DOHH2 (cell line): ENCODE data around the gene MYOZ3.

Source experiments
- H3F3A ChIP-seq: fragments of 200-600 bp; sonication (generic), shearing (Covaris generic); 2 replicates; pipeline ENCODE4 v1.6.0; 2016; ENCODE audit warnings: antibody characterized with exemption, mild to moderate bottlenecking; ENCODE audit not compliant: control insufficient read depth, insufficient read depth
- H3K27ac ChIP-seq: fragments of 200-600 bp; sonication (generic); 2 replicates; pipeline ENCODE4 v1.5.1; 2014; ENCODE audit warnings: low read depth, mild to moderate bottlenecking, low read length, moderate library complexity
- H3K27me3 ChIP-seq: fragments of 200-600 bp; sonication (generic); 2 replicates; pipeline ENCODE4 v1.6.1; 2014; ENCODE audit warnings: mild to moderate bottlenecking, low read length, mixed read lengths; ENCODE audit not compliant: control insufficient read depth
- H3K36me3 ChIP-seq: fragments of 200-600 bp; sonication (generic); 2 replicates; pipeline ENCODE4 v1.6.1; 2014; ENCODE audit warnings: mild to moderate bottlenecking, low read length, moderate library complexity, mixed read lengths; ENCODE audit not compliant: control insufficient read depth
- H3K4me1 ChIP-seq: fragments of 200-600 bp; sonication (generic); 2 replicates; pipeline ENCODE4 v1.6.1; 2014; ENCODE audit warnings: mild to moderate bottlenecking, low read length, mixed read lengths; ENCODE audit not compliant: control insufficient read depth
- H3K4me2 ChIP-seq: fragments of 200-600 bp; sonication (generic); 2 replicates; pipeline ENCODE4 v1.6.0; 2014; ENCODE audit warnings: mild to moderate bottlenecking, low read length, moderate library complexity
- H3K4me3 ChIP-seq: fragments of 200-600 bp; sonication (generic); 2 replicates; pipeline ENCODE4 v1.5.1; 2014; ENCODE audit warnings: mild to moderate bottlenecking, low read length, mixed read lengths
- H3K79me2 ChIP-seq: fragments of 200-600 bp; sonication (generic); 2 replicates; pipeline ENCODE4 v1.6.1; 2014; ENCODE audit warnings: mild to moderate bottlenecking, low read length, mixed read lengths; ENCODE audit not compliant: control insufficient read depth
- H3K9me2 ChIP-seq: fragments of 200-600 bp; sonication (generic); replicated peaks from 2 replicates; pipeline ENCODE4 v1.6.1; 2014; ENCODE audit warnings: mild to moderate bottlenecking, low read length, mixed read lengths; ENCODE audit not compliant: control insufficient read depth
- H3K9me3 ChIP-seq: fragments of 200-600 bp; sonication (generic); 2 replicates; pipeline ENCODE4 v1.6.1; 2014; ENCODE audit warnings: antibody characterized with exemption, low read length, mixed read lengths; ENCODE audit not compliant: control insufficient read depth, insufficient read depth
- H4K20me1 ChIP-seq: fragments of 200-600 bp; sonication (generic); 2 replicates; pipeline ENCODE4 v1.6.0; 2014; ENCODE audit warnings: low read depth, mild to moderate bottlenecking, antibody characterized with exemption, low read length, moderate library complexity; ENCODE audit not compliant: control insufficient read depth, insufficient read depth
- CTCF ChIP-seq: fragments of 200-600 bp; sonication (generic); IDR thresholded peaks from one replicate; pipeline ENCODE4 v1.5.1; 2014; ENCODE audit warnings: antibody characterized with exemption, mild to moderate bottlenecking, low read depth, low read length; ENCODE audit not compliant: poor library complexity, severe bottlenecking
- EZH2phosphoT487 ChIP-seq: fragments of 200-600 bp; sonication (generic); IDR thresholded peaks from 2 replicates; pipeline ENCODE4 v1.6.1; 2017; ENCODE audit warnings: borderline replicate concordance, mild to moderate bottlenecking, antibody characterized with exemption, low read length, moderate library complexity, mixed read lengths

MYOZ3 gene

GRCh38 chr5:150641824-150642566 lies 19.1 kb upstream of the MYOZ3 start:
- H4K20me1 ChIP-seq, result no peaks in the 10 kb centered on the region
- peaks cover 39% of the 10 kb centered on the region for H3K27me3 ChIP-seq
- no peaks in the 10 kb centered on the region for H3K79me2 ChIP-seq
- no peak overlapping the region for H3K4me3 ChIP-seq
- H3K27ac ChIP-seq, result no peak overlapping the region
- no peak overlapping the region for H3K4me2 ChIP-seq
- H3K9me2 ChIP-seq, result no peaks in the 10 kb centered on the region
- no peaks in the 10 kb centered on the region for H3F3A ChIP-seq
- H3K9me3 ChIP-seq, result no peaks in the 10 kb centered on the region
- no peaks in the 10 kb centered on the region for H3K36me3 ChIP-seq
- no peak for TF ChIP-seq CTCF
- no peak for TF ChIP-seq EZH2phosphoT487
- no peaks in the 10 kb centered on the region for H3K4me1 ChIP-seq

DNA sequence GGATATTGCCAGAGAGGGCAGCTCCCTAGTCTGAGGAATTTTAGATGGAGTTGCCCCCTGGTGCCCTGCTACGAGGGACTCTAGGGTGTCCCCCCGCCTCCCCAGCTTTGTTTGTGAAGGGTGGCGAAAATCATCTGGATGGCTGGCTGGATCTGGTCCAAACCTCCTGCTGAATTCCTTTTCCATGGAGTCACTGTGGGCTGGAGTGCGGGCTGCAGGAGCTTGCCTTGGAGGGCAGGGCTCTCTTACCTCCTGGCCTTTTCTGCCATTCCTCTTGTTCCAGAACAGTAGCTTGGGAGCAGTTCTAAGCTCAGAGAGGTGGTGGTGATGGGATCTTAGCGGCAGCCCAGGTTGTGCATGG lies 18.5 kb upstream of the MYOZ3 start:
- H3K4me3 ChIP-seq, result no peak overlapping the region
- H3K79me2 ChIP-seq, result no peaks in the 10 kb centered on the region
- H3K4me2 ChIP-seq, result no peak overlapping the region
- H3F3A ChIP-seq, result no peaks in the 10 kb centered on the region
- no peaks in the 10 kb centered on the region for H3K36me3 ChIP-seq
- peaks cover 33% of the 10 kb centered on the region for H3K27me3 ChIP-seq
- no peak for TF ChIP-seq EZH2phosphoT487
- no peaks in the 10 kb centered on the region for H3K4me1 ChIP-seq
- H3K9me3 ChIP-seq, result no peaks in the 10 kb centered on the region
- no peaks in the 10 kb centered on the region for H3K9me2 ChIP-seq
- no peaks in the 10 kb centered on the region for H4K20me1 ChIP-seq
- H3K27ac ChIP-seq, result no peak overlapping the region

GRCh38 chr5:150642991-150643710 lies 17.9 kb upstream of the MYOZ3 start:
- Histone ChIP-seq H3K79me2 (no peaks in the 10 kb centered on the region), H3K4me3 (no peak overlapping the region), H3K36me3 (no peaks in the 10 kb centered on the region), H3F3A (no peaks in the 10 kb centered on the region), H3K27ac (no peak overlapping the region), H3K4me1 (no peaks in the 10 kb centered on the region), H3K4me2 (no peak overlapping the region), H4K20me1 (no peaks in the 10 kb centered on the region), H3K9me2 (no peaks in the 10 kb centered on the region), H3K9me3 (no peaks in the 10 kb centered on the region), H3K27me3 (peaks cover 33% of the 10 kb centered on the region)
- TF ChIP-seq CTCF, result no peak

DNA sequence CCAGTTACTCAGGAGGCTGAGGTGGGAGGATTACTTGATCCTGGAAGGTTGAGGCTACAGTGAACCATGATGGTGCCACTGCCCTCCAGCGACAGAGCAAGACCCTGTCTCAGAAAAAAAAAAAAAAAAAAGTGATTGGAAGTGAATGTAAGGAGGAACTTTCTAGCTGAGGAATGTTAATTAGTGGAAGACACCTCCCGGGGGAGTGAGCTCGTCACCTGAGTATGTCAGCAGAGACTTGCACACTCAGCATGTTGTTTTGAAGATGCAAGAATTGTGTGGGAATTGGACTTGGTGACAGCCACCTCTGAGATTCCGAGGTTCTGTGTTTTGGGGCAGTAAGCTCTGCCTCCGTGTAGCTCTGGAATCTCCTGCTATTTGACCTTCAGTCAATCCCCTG lies 17.0 kb upstream of the MYOZ3 start:
- H3K27ac ChIP-seq, result no peak overlapping the region
- no peak overlapping the region for H3K4me3 ChIP-seq
- TF ChIP-seq EZH2phosphoT487, result no peak
- H3K4me1 ChIP-seq, result no peaks in the 10 kb centered on the region
- no peaks in the 10 kb centered on the region for H3F3A ChIP-seq
- H3K27me3 ChIP-seq, result peaks cover 33% of the 10 kb centered on the region
- H3K9me3 ChIP-seq, result no peaks in the 10 kb centered on the region
- no peaks in the 10 kb centered on the region for H3K79me2 ChIP-seq
- H3K9me2 ChIP-seq, result no peaks in the 10 kb centered on the region
- no peaks in the 10 kb centered on the region for H3K36me3 ChIP-seq
- no peak overlapping the region for H3K4me2 ChIP-seq
- H4K20me1 ChIP-seq, result no peaks in the 10 kb centered on the region
